ENCODE data around the gene ST6GALNAC3.
"Not testable (repeated sequence)": the region's sequence is repeated elsewhere in the genome, so short reads cannot be mapped to it uniquely, and the experiment has no call there.

ST6GALNAC3 gene

GRCh38 chr1:76074321-76075187 is at the start of gene ST6GALNAC3:
ST6GALNAC3 (plus strand) TSS chr1:76074746.
- DNase-seq = peak; percentile 72

- DNase-seq = no peak
Measured at GRCh38 chr1:76027341-76027740, 47.2 kb upstream of the ST6GALNAC3 start.

GRCh38 chr1:76029331-76029730 is 45.2 kb upstream of the ST6GALNAC3 start:
- no peak for DNase-seq

- no peak for DNase-seq
Measured at GRCh38 chr1:76031496-76031895, 43.0 kb upstream of the ST6GALNAC3 start.

GRCh38 chr1:76033800-76034475 is 40.6 kb upstream of the ST6GALNAC3 start:
- no peak for DNase-seq

- DNase-seq = no peak
Measured at GRCh38 chr1:76035053-76035452, 39.5 kb upstream of the ST6GALNAC3 start.

GRCh38 chr1:76037324-76037723 is 37.2 kb upstream of the ST6GALNAC3 start:
- no peak for DNase-seq

- DNase-seq = no peak
Measured at GRCh38 chr1:76038287-76039004, 36.1 kb upstream of the ST6GALNAC3 start.

GRCh38 chr1:76046149-76046548 is 28.4 kb upstream of the ST6GALNAC3 start:
- no peak for DNase-seq

- DNase-seq = no peak
Measured at GRCh38 chr1:76048219-76048618, 26.3 kb upstream of the ST6GALNAC3 start.

- no peak for DNase-seq
Measured at GRCh38 chr1:76048926-76049325, 25.6 kb upstream of the ST6GALNAC3 start.

- no peak for DNase-seq
Measured at GRCh38 chr1:76049498-76049897, 25.0 kb upstream of the ST6GALNAC3 start.

GRCh38 chr1:76050073-76050472 is 24.5 kb upstream of the ST6GALNAC3 start:
- not testable (repeated sequence) for DNase-seq

GRCh38 chr1:76053021-76053420 is 21.5 kb upstream of the ST6GALNAC3 start:
- no peak for DNase-seq

- no peak for DNase-seq
Measured at GRCh38 chr1:76054359-76054758, 20.2 kb upstream of the ST6GALNAC3 start.

- no peak for DNase-seq
Measured at GRCh38 chr1:76055987-76056386, 18.6 kb upstream of the ST6GALNAC3 start.

- DNase-seq = no peak
Measured at GRCh38 chr1:76059451-76059850, 15.1 kb upstream of the ST6GALNAC3 start.

- no peak for DNase-seq
Measured at GRCh38 chr1:76065270-76065669, 9.3 kb upstream of the ST6GALNAC3 start.

GRCh38 chr1:76066394-76066793 is 8.2 kb upstream of the ST6GALNAC3 start:
- no peak for DNase-seq

GRCh38 chr1:76068542-76068941 is 6.0 kb upstream of the ST6GALNAC3 start:
- no peak for DNase-seq

- DNase-seq = no peak
Measured at GRCh38 chr1:76068953-76069561, 5.5 kb upstream of the ST6GALNAC3 start.

GRCh38 chr1:76070538-76070937 is 4.0 kb upstream of the ST6GALNAC3 start:
- no peak for DNase-seq

GRCh38 chr1:76073481-76073880 is 1.1 kb upstream of the ST6GALNAC3 start:
- DNase-seq = no peak

All from stimulated activated CD4-positive, alpha-beta T cell treated with anti-CD3 and anti-CD28 coated beads, Interleukin-4, amount 100 ng/mL, for 24 hours (primary cell).